GM12878 (cell line): ENCODE measurements around the gene MACROD2. TPM values are rescaled to one million over a fixed set of nuclear protein-coding genes. Genes with fewer than 3 reads are reported as not detected.

ENCODE experiments used
- ATAC-seq: fragments of 200-7000 bp; cut with Tn5 transposase; 3 replicates; pipeline ENCODE4 v1.9.1; 2020; ENCODE audit warnings: mild to moderate bottlenecking, moderate library complexity
- BruUV-seq: library from RNA; stranded (reverse); fragments of 400-500 nt; replicated peaks from 2 replicates; lab custom pipeline; 2021; lab: Mats Ljungman, UMichigan
- CTCF ChIA-PET: fragments of 300-600 bp; sonication (Branson Sonifier 250); formaldehyde crosslinking; extraction: SDS; loops from one replicate; lab custom pipeline; 2021; ENCODE audit warnings: inconsistent platforms; lab: Yijun Ruan, JAX
- POLR2A ChIA-PET: fragments of 350-600 bp; formaldehyde crosslinking; extraction: SDS; loops from one replicate; lab custom pipeline; 2021; ENCODE audit warnings: inconsistent platforms; lab: Charles Lee
- RAD21 ChIA-PET: fragments of 300-600 bp; sonication (Branson Sonifier 250); formaldehyde crosslinking; loops from one replicate; lab custom pipeline; 2023; ENCODE audit warnings: antibody characterized with exemption; ENCODE audit not compliant: unreplicated experiment; lab: Charles Lee
- SMC1A ChIA-PET: fragments of 300-600 bp; sonication (Branson Sonifier 250); formaldehyde crosslinking; loops from one replicate; lab custom pipeline; 2023; ENCODE audit not compliant: unreplicated experiment, uncharacterized antibody; lab: Charles Lee
- DNase-seq: peaks from one replicate; pipeline ENCODE4 v3.0.0-alpha.2; 2011; ENCODE audit warnings: low read depth, low spot score
- FAIRE-seq: peaks from 3 replicates; lab custom pipeline; 2011; peaks lifted over from hg19 to GRCh38; lab: Jason Lieb, UNC
- H2AFZ ChIP-seq: 2 replicates; pipeline ENCODE4 v1.6.0; 2011; ENCODE audit warnings: low read depth, low read length, control low read depth; ENCODE audit not compliant: control insufficient read depth
- H3K27ac ChIP-seq: 2 replicates; pipeline ENCODE4 v1.5.1; 2011; ENCODE audit warnings: control low read depth; ENCODE audit not compliant: control insufficient read depth, insufficient read depth
- H3K27me3 ChIP-seq, 2 experiments: replicated peaks in 1 of 2; 2 replicates each; pipeline versions ENCODE4 v1.6.0 to v1.6.1; 2011; ENCODE audit warnings: low read length in 1 of 2; ENCODE audit not compliant: control insufficient read depth in 2 of 2, insufficient read depth in 2 of 2
- H3K36me3 ChIP-seq, 2 experiments: 2 replicates each; pipeline ENCODE4 v1.5.1; 2011; ENCODE audit warnings: low read length in 1 of 2; ENCODE audit not compliant: control insufficient read depth in 2 of 2, insufficient read depth in 2 of 2
- H3K4me1 ChIP-seq: 2 replicates; pipeline ENCODE4 v1.6.1; 2011; ENCODE audit warnings: mild to moderate bottlenecking, low read length, moderate library complexity, mixed read lengths; ENCODE audit not compliant: control insufficient read depth, insufficient read depth
- H3K4me2 ChIP-seq: 2 replicates; pipeline ENCODE4 v1.6.0; 2011; ENCODE audit warnings: control low read depth; ENCODE audit not compliant: control insufficient read depth, insufficient read depth
- H3K4me3 ChIP-seq: fragments of 200-600 bp; sonication (generic); 2 replicates; pipeline ENCODE4 v1.5.1; 2016
- H3K79me2 ChIP-seq: 2 replicates; pipeline ENCODE4 v1.6.0; 2011; ENCODE audit warnings: low read length; ENCODE audit not compliant: control insufficient read depth, insufficient read depth
- H3K9ac ChIP-seq: 2 replicates; pipeline ENCODE4 v1.8.0; 2011; ENCODE audit warnings: low read length, control low read depth, mixed read lengths; ENCODE audit not compliant: control insufficient read depth, insufficient read depth
- H3K9me3 ChIP-seq: replicated peaks from 3 replicates; pipeline ENCODE4 v1.5.1; 2011; ENCODE audit warnings: mild to moderate bottlenecking, low read length; ENCODE audit not compliant: control insufficient read depth, insufficient read depth
- H4K20me1 ChIP-seq: 2 replicates; pipeline ENCODE4 v1.6.0; 2011; ENCODE audit not compliant: control insufficient read depth, insufficient read depth
- DPF2 ChIP-seq: fragments of 450-650 bp; IDR thresholded peaks from 2 replicates; pipeline ENCODE4 v1.6.1; 2017; ENCODE audit warnings: mild to moderate bottlenecking
- EP300 ChIP-seq, 2 experiments: fragments of 150-350 bp in 1 of 2; IDR thresholded peaks; 2 replicates each; pipeline ENCODE4 v1.6.1; 2011 to 2012; ENCODE audit warnings: low read depth in 2 of 2, low read length in 2 of 2, borderline replicate concordance in 1 of 2, improper control_type of control experiment in 1 of 2, inconsistent platforms in 1 of 2; ENCODE audit not compliant: control insufficient read depth in 1 of 2
- ESRRA ChIP-seq: IDR thresholded peaks from 2 replicates; pipeline ENCODE4 v1.6.1; 2012; ENCODE audit warnings: mild to moderate bottlenecking, low read length, improper control_type of control experiment
- HDGF ChIP-seq: fragments of 450-650 bp; IDR thresholded peaks from 2 replicates; pipeline ENCODE4 v1.6.1; 2016; ENCODE audit warnings: antibody characterized with exemption
- MLLT1 ChIP-seq: fragments of 450-650 bp; IDR thresholded peaks from 2 replicates; pipeline ENCODE4 v1.6.1; 2016; ENCODE audit warnings: mild to moderate bottlenecking
- PAX5 ChIP-seq: IDR thresholded peaks from 2 replicates; pipeline ENCODE4 v1.6.1; 2011; ENCODE audit warnings: low read depth, low read length, borderline replicate concordance
- POLR2AphosphoS5 ChIP-seq: IDR thresholded peaks from 2 replicates; pipeline ENCODE4 v1.6.1; 2011; ENCODE audit warnings: mild to moderate bottlenecking, low read length, inconsistent platforms
- RAD21 ChIP-seq: IDR thresholded peaks from 2 replicates; pipeline ENCODE4 v1.6.1; 2011; ENCODE audit warnings: mild to moderate bottlenecking, low read depth, low read length, moderate library complexity; ENCODE audit not compliant: insufficient read depth
- SMAD1 ChIP-seq: fragments of 450-650 bp; IDR thresholded peaks from 2 replicates; pipeline ENCODE4 v1.6.1; 2018; ENCODE audit warnings: mild to moderate bottlenecking, low read depth; ENCODE audit not compliant: partially characterized antibody
- SMAD5 ChIP-seq: IDR thresholded peaks from 2 replicates; pipeline ENCODE4 v1.6.1; 2016; ENCODE audit warnings: antibody characterized with exemption, low read depth
- SREBF1 ChIP-seq: IDR thresholded peaks from 2 replicates; pipeline ENCODE4 v1.6.1; 2012; ENCODE audit warnings: mild to moderate bottlenecking, low read length
- YBX1 ChIP-seq: fragments of 450-650 bp; IDR thresholded peaks from 2 replicates; pipeline ENCODE4 v1.6.1; 2016; ENCODE audit warnings: antibody characterized with exemption
- YY1 ChIP-seq: IDR thresholded peaks from 2 replicates; pipeline ENCODE4 v1.6.1; 2011; ENCODE audit warnings: low read depth, mild to moderate bottlenecking, low read length
- ZNF274 ChIP-seq: IDR thresholded peaks from one replicate; pipeline ENCODE4 v1.8.0; 2011; ENCODE audit not compliant: insufficient read length, insufficient read depth
- whole genome bisulfite sequencing: methylation state at CpG from one replicate; pipeline ENCODE4 v1.1.6; 2016; ENCODE audit warnings: low lambda C conversion rate; ENCODE audit not compliant: insufficient replicate concordance, insufficient coverage; ENCODE audit errors: missing lambda C conversion rate; 5-methylcytosine and 5-hydroxymethylcytosine counted together
- in situ Hi-C: fragments of 300-500 bp; cut with MboI; formaldehyde crosslinking; loops from 9 replicates; pipeline ENCODE4 v1.14.3; 2018; ENCODE audit warnings: mixed read lengths
- intact Hi-C: fragments of 100-400 bp; cut with micrococcal nuclease; formaldehyde crosslinking; loops from one replicate; pipeline ENCODE4 v1.14.2; 2022; ENCODE audit not compliant: unreplicated experiment
- polyA plus RNA-seq, 11 experiments: library from polyadenylated mRNA; depleted of rRNA in 4 of 11; unstranded in 6 of 11; stranded (reverse) in 5 of 11; fragments of >200 nt; fragmentation: Nextera tagmentation in 4 of 11; fragmentation: Illumina TruSeq in 1 of 11; extraction: Ambion mirVana in 4 of 11; extraction: Trizol in 1 of 11; gene quantifications; 1 replicate in 1 of 11; 2 replicates in 10 of 11; pipeline versions ENCODE4 v1.2.1 to v1.2.3, GENCODE V29; 2011 to 2016; ENCODE audit warnings: inconsistent platforms in 2 of 11, missing spikeins in 2 of 11, low read depth in 1 of 11
- total RNA-seq, 4 experiments: library from RNA; depleted of rRNA in 3 of 4; stranded (reverse); fragments of >200 nt in 3 of 4; fragmentation: Illumina TruSeq in 1 of 4; extraction: Trizol in 1 of 4; gene quantifications; 2 replicates each; pipeline versions ENCODE4 v1.2.1 to v1.2.3, GENCODE V29; 2013 to 2021

The MACROD2 gene
- total and polyA plus RNA-seq, 10 of the 15 experiments (the other 5 are each of a cell fraction or from before 2014, with no cell fraction given) = 1.1 to 21.5 (median 2.2) TPM

- SMC1A ChIA-PET = no interaction called here
- Histone ChIP-seq H3K4me1 (peaks cover 4% of the 10 kb centered on the region), H3K4me3 (no peak overlapping the region), H3K27me3 (no peaks in the 10 kb centered on the region), H3K36me3 (no peaks in the 10 kb centered on the region), H3K27ac (no peak overlapping the region), H3K9ac (no peak overlapping the region), H4K20me1 (no peaks in the 10 kb centered on the region), H2AFZ (no peak overlapping the region), H3K79me2 (no peaks in the 10 kb centered on the region), H3K4me2 (no peak overlapping the region), H3K9me3 (no peaks in the 10 kb centered on the region)
- BruUV-seq = no TSS peak
- TF ChIP-seq HDGF (no peak), RAD21 (no peak), ZNF274 (no peak), EP300 (IDR thresholded peaks at IDR 0.05; ENCODE audit: borderline replicate concordance in 1 of 2, control insufficient read depth in 1 of 2, low read depth in 2 of 2, low read length in 2 of 2) (no peak), DPF2 (no peak), POLR2AphosphoS5 (no peak), MLLT1 (no peak), SMAD5 (no peak), ESRRA (no peak), SREBF1 (no peak), YY1 (no peak), YBX1 (no peak), PAX5 (no peak), SMAD1 (no peak)
- RAD21 ChIA-PET = no interaction called here
- CTCF ChIA-PET = interaction anchor here (0.8 to 1.6 kb wide), 3 partner anchors 11 to 1361 kb away, joined by 3 read pairs; no protein-coding TSS in a partner anchor
- in situ Hi-C loops (loop anchor here (25.0 kb wide), 1 partner anchor 1319 kb away; the partner anchor contains the start of gene FLRT3), intact Hi-C loops (no loop called here)
- POLR2A ChIA-PET = no interaction called here
- no peak for FAIRE-seq
- 36% methylated on average over 2 of the region's 2 CpGs for WGBS
- no peak for DNase-seq
- ATAC-seq = no peak
Observed at GRCh38 chr20:15656124-15656523, 1660.8 kb downstream of the MACROD2 start.
